Naive thymus-derived CD4-positive, alpha-beta T cell (primary cell): ENCODE results near the gene HLA-C. TPM values are rescaled to one million over a fixed set of nuclear protein-coding genes. Genes with fewer than 3 reads are reported as not detected.

ENCODE experiments used
- ATAC-seq: fragments of 150-1000 bp; cut with Tn5 transposase; 2 replicates; pipeline ENCODE4 v1.10.0; 2021; ENCODE audit warnings: mild to moderate bottlenecking, moderate library complexity
- CTCF ChIA-PET: fragments of 350-600 bp; sonication (Branson Sonifier 250); formaldehyde crosslinking; loops from one replicate; lab custom pipeline; 2021; ENCODE audit warnings: antibody characterized with exemption; lab: Charles Lee
- POLR2A ChIA-PET: fragments of 350-600 bp; sonication (Branson Sonifier 250); formaldehyde crosslinking; loops from one replicate; lab custom pipeline; 2021; ENCODE audit warnings: antibody characterized with exemption, inconsistent platforms; lab: Charles Lee
- DNase-seq, 9 donors: peaks; one replicate each; pipeline versions ENCODE4 v3.0.0 to v3.0.0-alpha.2; 2020 to 2022; ENCODE audit warnings: mixed read lengths in 1 of 9
- H3K27ac ChIP-seq: one replicate; pipeline ENCODE4 v1.7.0; 2013; ENCODE audit warnings: mild to moderate bottlenecking, low read depth, low read length, moderate library complexity
- H3K27me3 ChIP-seq, 2 donors: one replicate each; pipeline ENCODE4 v1.7.0; 2013; ENCODE audit warnings: low read length in 2 of 2, mild to moderate bottlenecking in 2 of 2, moderate library complexity in 2 of 2; ENCODE audit not compliant: control insufficient read depth in 2 of 2, insufficient read depth in 2 of 2
- H3K36me3 ChIP-seq, 3 experiments: 1 replicate in 2 of 3; 2 replicates in 1 of 3; pipeline ENCODE4 v1.7.0; 2013; ENCODE audit warnings: low read length in 3 of 3, mild to moderate bottlenecking in 3 of 3, moderate library complexity in 1 of 3; ENCODE audit not compliant: insufficient read depth in 3 of 3, control insufficient read depth in 2 of 3
- H3K4me1 ChIP-seq, 2 donors: one replicate each; pipeline ENCODE4 v1.7.0; 2013; ENCODE audit warnings: low read length in 2 of 2, mild to moderate bottlenecking in 2 of 2, moderate library complexity in 1 of 2; ENCODE audit not compliant: control insufficient read depth in 2 of 2, insufficient read depth in 2 of 2
- H3K4me3 ChIP-seq: 2 replicates; pipeline ENCODE4 v1.7.0; 2013; ENCODE audit warnings: mild to moderate bottlenecking, low read length
- H3K9me3 ChIP-seq, 3 experiments: 1 replicate in 2 of 3; 2 replicates in 1 of 3; pipeline ENCODE4 v1.7.0; 2013; ENCODE audit warnings: low read length in 3 of 3; ENCODE audit not compliant: control insufficient read depth in 2 of 3
- H3K27ac Mint-ChIP-seq, 9 donors: one replicate each; pipeline ENCODE4 v1.8.0; 2020 to 2022; ENCODE audit warnings: mixed read lengths in 9 of 9, mild to moderate bottlenecking in 8 of 9, moderate library complexity in 5 of 9, inconsistent platforms in 2 of 9
- H3K27me3 Mint-ChIP-seq, 5 donors: one replicate each; pipeline ENCODE4 v1.8.0; 2021 to 2022; ENCODE audit warnings: mixed read lengths in 5 of 5, mild to moderate bottlenecking in 1 of 5
- H3K36me3 Mint-ChIP-seq, 5 donors: one replicate each; pipeline ENCODE4 v1.8.0; 2020 to 2022; ENCODE audit warnings: mixed read lengths in 5 of 5, mild to moderate bottlenecking in 3 of 5, inconsistent platforms in 1 of 5
- H3K4me1 Mint-ChIP-seq, 7 donors: one replicate each; pipeline ENCODE4 v1.8.0; 2020 to 2022; ENCODE audit warnings: mixed read lengths in 7 of 7, mild to moderate bottlenecking in 3 of 7, inconsistent platforms in 1 of 7
- H3K4me3 Mint-ChIP-seq, 10 donors: one replicate each; pipeline ENCODE4 v1.8.0; 2020 to 2022; ENCODE audit warnings: mild to moderate bottlenecking in 10 of 10, mixed read lengths in 10 of 10, moderate library complexity in 6 of 10, inconsistent platforms in 2 of 10
- H3K9me3 Mint-ChIP-seq, 11 donors: one replicate each; pipeline ENCODE4 v1.8.0; 2020 to 2022; ENCODE audit warnings: mixed read lengths in 11 of 11, mild to moderate bottlenecking in 4 of 11, inconsistent platforms in 1 of 11, moderate library complexity in 1 of 11
- intact Hi-C, 2 donors: fragments of 100-400 bp; cut with micrococcal nuclease; formaldehyde crosslinking; loops; one replicate each; pipeline ENCODE4 v1.15.1; 2023
- polyA plus RNA-seq, 2 donors: library from polyadenylated mRNA; unstranded; fragments of 300-500 nt; fragmentation: Illumina TruSeq; gene quantifications; one replicate each; pipeline ENCODE4 v1.2.3, GENCODE V29; 2021
- total RNA-seq, 6 experiments: library from RNA in 5 of 6; stranded (reverse) in 5 of 6; gene quantifications; 1 replicate in 5 of 6; 2 replicates in 1 of 6; pipeline ENCODE4 v1.2.3 and lab custom pipeline; 2021 to 2026

HLA-C gene
- total and polyA plus RNA-seq, 7 experiments from 2014 or later, result 1,349 to 2,874 (median 1,583) TPM

GRCh38 chr6:31299511-31299910, 27.6 kb upstream of the HLA-C start:
- no peak overlapping the region for H3K27ac Mint-ChIP-seq
- H3K27me3 Mint-ChIP-seq, result peaks cover 0 to 64% (median 25%) of the 10 kb centered on the region in 5 donors
- no peaks in the 10 kb centered on the region for H3K9me3 ChIP-seq
- no peaks in the 10 kb centered on the region for H3K36me3 ChIP-seq
- intact Hi-C loops, result no loop called here
- no peaks in the 10 kb centered on the region for H3K4me1 ChIP-seq
- peaks cover 0 to 11% (median 2%) of the 10 kb centered on the region in 11 donors for H3K9me3 Mint-ChIP-seq
- no peak overlapping the region for H3K27ac ChIP-seq
- ATAC-seq, result no peak
- no peak overlapping the region for H3K4me3 ChIP-seq
- no peaks in the 10 kb centered on the region for H3K4me1 Mint-ChIP-seq
- ChIA-PET POLR2A (no interaction called here), CTCF (no interaction called here)
- H3K27me3 ChIP-seq, result no peaks in the 10 kb centered on the region
- no peak for DNase-seq
- peaks cover 0 to 8% (median 0%) of the 10 kb centered on the region in 5 donors for H3K36me3 Mint-ChIP-seq
- no peak overlapping the region for H3K4me3 Mint-ChIP-seq

GRCh38 chr6:31294056-31294455, 22.2 kb upstream of the HLA-C start:
- no peak for ATAC-seq
- H3K27ac Mint-ChIP-seq, result no peak overlapping the region
- H3K4me1 ChIP-seq, result no peaks in the 10 kb centered on the region
- CTCF ChIA-PET, result no interaction called here
- H3K4me3 Mint-ChIP-seq, result no peak overlapping the region
- H3K27me3 Mint-ChIP-seq, result peaks cover 0 to 51% (median 21%) of the 10 kb centered on the region in 5 donors
- no peaks in the 10 kb centered on the region for H3K27me3 ChIP-seq
- intact Hi-C loops, result no loop called here
- peaks cover 0 to 7% (median 3%) of the 10 kb centered on the region in 7 donors for H3K4me1 Mint-ChIP-seq
- POLR2A ChIA-PET, result interaction anchor here (2.3 kb wide), 1 partner anchor 8 kb away, joined by 6 read pairs; no protein-coding TSS in a partner anchor
- H3K9me3 ChIP-seq, result no peaks in the 10 kb centered on the region
- no peak for DNase-seq
- H3K27ac ChIP-seq, result no peak overlapping the region
- peaks cover 0 to 11% (median 2%) of the 10 kb centered on the region in 11 donors for H3K9me3 Mint-ChIP-seq
- H3K36me3 Mint-ChIP-seq, result peaks cover 0 to 8% (median 0%) of the 10 kb centered on the region in 5 donors
- no peaks in the 10 kb centered on the region for H3K36me3 ChIP-seq
- no peak overlapping the region for H3K4me3 ChIP-seq

GRCh38 chr6:31293343-31293742, 21.5 kb upstream of the HLA-C start:
- no peaks in the 10 kb centered on the region for H3K4me1 ChIP-seq
- intact Hi-C loops, result no loop called here
- H3K9me3 Mint-ChIP-seq, result peaks cover 0 to 11% (median 1%) of the 10 kb centered on the region in 11 donors
- H3K27me3 ChIP-seq, result no peaks in the 10 kb centered on the region
- peaks cover 0 to 8% (median 3%) of the 10 kb centered on the region in 7 donors for H3K4me1 Mint-ChIP-seq
- H3K36me3 ChIP-seq, result no peaks in the 10 kb centered on the region
- H3K4me3 Mint-ChIP-seq, result no peak overlapping the region
- H3K27me3 Mint-ChIP-seq, result peaks cover 0 to 50% (median 20%) of the 10 kb centered on the region in 5 donors
- no peak for ATAC-seq
- DNase-seq, result no peak
- CTCF ChIA-PET, result no interaction called here
- no peak overlapping the region for H3K4me3 ChIP-seq
- POLR2A ChIA-PET, result interaction anchor here (1.1 kb wide), 1 partner anchor 99 kb away, joined by 3 read pairs; no protein-coding TSS in a partner anchor
- no peaks in the 10 kb centered on the region for H3K9me3 ChIP-seq
- peaks cover 0 to 8% (median 0%) of the 10 kb centered on the region in 5 donors for H3K36me3 Mint-ChIP-seq
- no peak overlapping the region for H3K27ac ChIP-seq
- no peak overlapping the region for H3K27ac Mint-ChIP-seq

- no peak for DNase-seq
- intact Hi-C loops, result no loop called here
- H3K4me3 Mint-ChIP-seq, result no peak overlapping the region
- H3K27ac Mint-ChIP-seq, result no peak overlapping the region
- no peak overlapping the region for H3K27ac ChIP-seq
- no peaks in the 10 kb centered on the region for H3K9me3 Mint-ChIP-seq
- POLR2A ChIA-PET, result no interaction called here
- peaks cover 0 to 6% (median 0%) of the 10 kb centered on the region in 5 donors for H3K36me3 Mint-ChIP-seq
- no peaks in the 10 kb centered on the region for H3K4me1 ChIP-seq
- H3K36me3 ChIP-seq, result no peaks in the 10 kb centered on the region
- H3K9me3 ChIP-seq, result no peaks in the 10 kb centered on the region
- no peak overlapping the region for H3K4me3 ChIP-seq
- ATAC-seq, result no peak
- CTCF ChIA-PET, result no interaction called here
- H3K27me3 ChIP-seq, result no peaks in the 10 kb centered on the region
- H3K4me1 Mint-ChIP-seq, result peaks cover 0 to 12% (median 6%) of the 10 kb centered on the region in 7 donors
- H3K27me3 Mint-ChIP-seq, result peaks cover 0 to 23% (median 5%) of the 10 kb centered on the region in 5 donors
Measured at GRCh38 chr6:31289788-31290187, 17.9 kb upstream of the HLA-C start.

GRCh38 chr6:31287619-31288018, 15.7 kb upstream of the HLA-C start:
- Mint-ChIP-seq H3K36me3 (peaks cover 0 to 6% (median 0%) of the 10 kb centered on the region in 5 donors), H3K4me1 (peaks cover 0 to 12% (median 6%) of the 10 kb centered on the region in 7 donors), H3K9me3 (no peaks in the 10 kb centered on the region), H3K4me3 (no peak overlapping the region), H3K27ac (peak overlapping the region in 1 of 9 donors; percentile 6), H3K27me3 (peaks cover 0 to 15% (median 4%) of the 10 kb centered on the region in 5 donors)
- ATAC-seq, result no peak
- Histone ChIP-seq H3K27ac (no peak overlapping the region), H3K36me3 (no peaks in the 10 kb centered on the region), H3K27me3 (no peaks in the 10 kb centered on the region), H3K9me3 (no peaks in the 10 kb centered on the region), H3K4me3 (no peak overlapping the region), H3K4me1 (no peaks in the 10 kb centered on the region)
- intact Hi-C loops, result no loop called here
- ChIA-PET CTCF (no interaction called here), POLR2A (interaction anchor here (1.4 kb wide), 1 partner anchor 91 kb away, joined by 3 read pairs; no protein-coding TSS in a partner anchor)
- no peak for DNase-seq

GRCh38 chr6:31285982-31286381, 14.1 kb upstream of the HLA-C start:
- H3K36me3 Mint-ChIP-seq, result peaks cover 0 to 2% (median 0%) of the 10 kb centered on the region in 5 donors
- H3K4me3 Mint-ChIP-seq, result no peak overlapping the region
- no peaks in the 10 kb centered on the region for H3K27me3 ChIP-seq
- ChIA-PET POLR2A (interaction anchor here (1.0 to 1.4 kb wide), 4 partner anchors 9 to 88 kb away, joined by 3 to 6 read pairs (median 4); no protein-coding TSS in a partner anchor), CTCF (no interaction called here)
- no peaks in the 10 kb centered on the region for H3K9me3 ChIP-seq
- ATAC-seq, result no peak
- no peaks in the 10 kb centered on the region for H3K36me3 ChIP-seq
- no peak overlapping the region for H3K4me3 ChIP-seq
- intact Hi-C loops, result no loop called here
- no peak for DNase-seq
- H3K27me3 Mint-ChIP-seq, result peaks cover 0 to 13% (median 0%) of the 10 kb centered on the region in 5 donors
- H3K4me1 Mint-ChIP-seq, result peaks cover 0 to 12% (median 6%) of the 10 kb centered on the region in 7 donors
- H3K9me3 Mint-ChIP-seq, result peaks cover 0 to 5% (median 0%) of the 10 kb centered on the region in 11 donors
- H3K27ac Mint-ChIP-seq, result no peak overlapping the region
- no peaks in the 10 kb centered on the region for H3K4me1 ChIP-seq
- no peak overlapping the region for H3K27ac ChIP-seq

GRCh38 chr6:31285486-31285885, 13.6 kb upstream of the HLA-C start:
- DNase-seq, result no peak
- POLR2A ChIA-PET, result interaction anchor here (1.0 to 1.3 kb wide), 3 partner anchors 10 to 13 kb away, joined by 3 to 6 read pairs (median 3); no protein-coding TSS in a partner anchor
- H3K4me3 Mint-ChIP-seq, result no peak overlapping the region

More at GRCh38 chr6:31285486-31285885, 13.6 kb upstream of the HLA-C start:
- no peaks in the 10 kb centered on the region for H3K36me3 ChIP-seq
- H3K9me3 ChIP-seq, result no peaks in the 10 kb centered on the region
- H3K27ac ChIP-seq, result no peak overlapping the region
- ATAC-seq, result no peak
- no peaks in the 10 kb centered on the region for H3K27me3 ChIP-seq
- CTCF ChIA-PET, result no interaction called here
- Mint-ChIP-seq H3K9me3 (peaks cover 0 to 5% (median 0%) of the 10 kb centered on the region in 11 donors), H3K4me1 (peaks cover 0 to 12% (median 6%) of the 10 kb centered on the region in 7 donors), H3K27ac (no peak overlapping the region), H3K36me3 (peaks cover 0 to 2% (median 0%) of the 10 kb centered on the region in 5 donors), H3K27me3 (peaks cover 0 to 13% (median 0%) of the 10 kb centered on the region in 5 donors)
- intact Hi-C loops, result no loop called here
- no peak overlapping the region for H3K4me3 ChIP-seq
- H3K4me1 ChIP-seq, result no peaks in the 10 kb centered on the region
